Nephron (organoid): ENCODE measurements around the gene BLMH.

Experiments used
- H3K27ac Mint-ChIP-seq, 3 experiments: 2 replicates each; pipeline ENCODE4 v1.8.0; 2020; ENCODE audit warnings: mixed read lengths in 3 of 3, mild to moderate bottlenecking in 2 of 3, moderate library complexity in 1 of 3
- H3K27me3 Mint-ChIP-seq: 2 replicates; pipeline ENCODE4 v1.8.0; 2021; ENCODE audit warnings: low read depth, mild to moderate bottlenecking, moderate library complexity, mixed read lengths
- H3K36me3 Mint-ChIP-seq: 2 replicates; pipeline ENCODE4 v1.8.0; 2020; ENCODE audit warnings: low read depth, mixed read lengths
- H3K4me1 Mint-ChIP-seq: 2 replicates; pipeline ENCODE4 v1.8.0; 2020; ENCODE audit warnings: mixed read lengths
- H3K4me3 Mint-ChIP-seq, 3 experiments: 2 replicates each; pipeline ENCODE4 v1.8.0; 2020; ENCODE audit warnings: mild to moderate bottlenecking in 3 of 3, mixed read lengths in 3 of 3, moderate library complexity in 2 of 3
- H3K9me3 Mint-ChIP-seq: 2 replicates; pipeline ENCODE4 v1.8.0; 2020; ENCODE audit warnings: mixed read lengths
- TF ChIP-seq, protein P1 (sequence below), 3 experiments: fragments of 200-600 bp; sonication (generic); IDR thresholded peaks; one replicate each; pipeline ENCODE4 v1.5.0; 2021; ENCODE audit warnings: antibody characterized with exemption in 3 of 3; ENCODE audit not compliant: unreplicated experiment in 3 of 3

Gene BLMH

DNA sequence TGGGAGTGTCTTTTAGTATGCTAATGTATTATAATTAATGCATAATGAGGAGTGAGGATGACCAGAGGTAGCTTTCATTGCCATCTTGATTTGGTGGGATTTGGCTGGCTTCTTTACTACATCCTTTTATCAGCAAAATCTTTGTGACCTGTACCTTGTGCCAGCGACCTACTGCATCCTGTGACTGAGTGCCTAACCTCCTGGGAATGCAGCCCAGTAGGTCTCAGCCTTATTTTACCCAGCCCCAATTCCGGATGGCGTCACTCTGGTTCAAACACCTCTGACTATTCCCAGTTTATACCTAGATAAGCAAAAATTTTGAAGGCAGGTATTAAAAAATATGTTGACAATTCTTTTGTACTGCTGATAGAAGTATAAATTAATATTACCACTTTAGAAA, 10.5 kb upstream of the BLMH start:
- Mint-ChIP-seq H3K9me3 (peaks cover 3% of the 10 kb centered on the region), H3K36me3 (no peaks in the 10 kb centered on the region), H3K27ac (no peak overlapping the region), H3K4me3 (no peak overlapping the region), H3K27me3 (peaks cover 6% of the 10 kb centered on the region), H3K4me1 (no peaks in the 10 kb centered on the region)
- TF ChIP-seq, protein P1, sequence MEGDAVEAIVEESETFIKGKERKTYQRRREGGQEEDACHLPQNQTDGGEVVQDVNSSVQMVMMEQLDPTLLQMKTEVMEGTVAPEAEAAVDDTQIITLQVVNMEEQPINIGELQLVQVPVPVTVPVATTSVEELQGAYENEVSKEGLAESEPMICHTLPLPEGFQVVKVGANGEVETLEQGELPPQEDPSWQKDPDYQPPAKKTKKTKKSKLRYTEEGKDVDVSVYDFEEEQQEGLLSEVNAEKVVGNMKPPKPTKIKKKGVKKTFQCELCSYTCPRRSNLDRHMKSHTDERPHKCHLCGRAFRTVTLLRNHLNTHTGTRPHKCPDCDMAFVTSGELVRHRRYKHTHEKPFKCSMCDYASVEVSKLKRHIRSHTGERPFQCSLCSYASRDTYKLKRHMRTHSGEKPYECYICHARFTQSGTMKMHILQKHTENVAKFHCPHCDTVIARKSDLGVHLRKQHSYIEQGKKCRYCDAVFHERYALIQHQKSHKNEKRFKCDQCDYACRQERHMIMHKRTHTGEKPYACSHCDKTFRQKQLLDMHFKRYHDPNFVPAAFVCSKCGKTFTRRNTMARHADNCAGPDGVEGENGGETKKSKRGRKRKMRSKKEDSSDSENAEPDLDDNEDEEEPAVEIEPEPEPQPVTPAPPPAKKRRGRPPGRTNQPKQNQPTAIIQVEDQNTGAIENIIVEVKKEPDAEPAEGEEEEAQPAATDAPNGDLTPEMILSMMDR (IDR thresholded peaks at IDR 0.05; ENCODE audit: unreplicated experiment in 3 of 3) = no peak

- no peaks in the 10 kb centered on the region for H3K36me3 Mint-ChIP-seq
Observed at GRCh38 chr17:30300818-30301217, 9.1 kb upstream of the BLMH start.

GRCh38 chr17:30299000-30299399, 7.3 kb upstream of the BLMH start:
- Mint-ChIP-seq H3K4me1 (no peaks in the 10 kb centered on the region), H3K27me3 (peaks cover 10% of the 10 kb centered on the region), H3K4me3 (no peak overlapping the region), H3K9me3 (peaks cover 3% of the 10 kb centered on the region), H3K36me3 (no peaks in the 10 kb centered on the region), H3K27ac (no peak overlapping the region)
- TF ChIP-seq, protein P1 (IDR thresholded peaks at IDR 0.05; ENCODE audit: unreplicated experiment in 3 of 3) = peak; percentile 41 to 49 (median 46)

More at GRCh38 chr17:30300818-30301217, 9.1 kb upstream of the BLMH start:
- Mint-ChIP-seq H3K27ac (no peak overlapping the region), H3K9me3 (peaks cover 3% of the 10 kb centered on the region), H3K27me3 (peaks cover 10% of the 10 kb centered on the region), H3K4me3 (no peak overlapping the region), H3K4me1 (no peaks in the 10 kb centered on the region)
- TF ChIP-seq, protein P1 (IDR thresholded peaks at IDR 0.05; ENCODE audit: unreplicated experiment in 3 of 3) = no peak

- Mint-ChIP-seq H3K36me3 (no peaks in the 10 kb centered on the region), H3K4me3 (no peak overlapping the region), H3K27me3 (peaks cover 10% of the 10 kb centered on the region), H3K4me1 (no peaks in the 10 kb centered on the region), H3K27ac (no peak overlapping the region), H3K9me3 (peaks cover 3% of the 10 kb centered on the region)
- TF ChIP-seq, protein P1 (IDR thresholded peaks at IDR 0.05; ENCODE audit: unreplicated experiment in 3 of 3) = no peak
Observed at GRCh38 chr17:30297715-30298114, 6.0 kb upstream of the BLMH start.

GRCh38 chr17:30296499-30297080, 4.8 kb upstream of the BLMH start:
- H3K9me3 Mint-ChIP-seq = peaks cover 3% of the 10 kb centered on the region
- peaks cover 6% of the 10 kb centered on the region for H3K27me3 Mint-ChIP-seq
- H3K4me3 Mint-ChIP-seq = no peak overlapping the region
- H3K4me1 Mint-ChIP-seq = no peaks in the 10 kb centered on the region
- TF ChIP-seq, protein P1 (IDR thresholded peaks at IDR 0.05; ENCODE audit: unreplicated experiment in 3 of 3) = no peak
- no peaks in the 10 kb centered on the region for H3K36me3 Mint-ChIP-seq
- H3K27ac Mint-ChIP-seq = no peak overlapping the region

DNA sequence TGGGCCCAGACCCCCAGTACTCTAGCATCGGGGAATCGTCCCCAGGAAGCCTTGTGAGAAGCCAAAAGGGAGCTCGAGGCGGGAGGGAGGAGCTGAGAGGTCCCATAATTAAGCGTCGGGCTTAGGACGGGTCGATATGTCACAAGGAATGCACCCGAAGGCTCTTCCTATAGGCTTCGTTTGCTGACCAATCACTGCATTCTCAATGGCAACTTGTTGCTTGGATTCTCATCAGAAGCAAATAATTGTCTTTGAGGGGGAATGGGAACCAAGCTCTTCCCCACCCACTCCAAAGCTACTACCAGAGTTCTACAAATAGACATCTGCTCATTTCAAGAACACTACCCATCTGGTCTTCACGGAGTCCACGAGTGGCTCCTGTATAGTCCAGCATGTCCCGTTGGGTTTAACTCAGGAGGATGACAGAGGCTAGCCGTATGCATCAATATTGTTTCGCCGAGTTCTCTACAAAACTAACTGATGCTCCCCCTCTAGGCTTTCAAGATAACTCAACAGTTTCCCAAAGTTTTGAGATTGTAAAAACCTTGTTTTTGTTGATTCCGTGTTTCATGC, 628 bp upstream of the BLMH start:
- peaks cover 4% of the 10 kb centered on the region for H3K27me3 Mint-ChIP-seq
- no peaks in the 10 kb centered on the region for H3K9me3 Mint-ChIP-seq
- peaks cover 19% of the 10 kb centered on the region for H3K4me1 Mint-ChIP-seq
- TF ChIP-seq, protein P1 (IDR thresholded peaks at IDR 0.05; ENCODE audit: unreplicated experiment in 3 of 3) = no peak
- peak overlapping the region in 2 of 3 experiments; percentile 58 to 89 for H3K27ac Mint-ChIP-seq
- peaks cover 10% of the 10 kb centered on the region for H3K36me3 Mint-ChIP-seq
- H3K4me3 Mint-ChIP-seq = peak overlapping the region in 1 of 3 experiments; percentile 75
